GM18873 (cell line): ENCODE data around the gene RBPJ.
"Not testable (repeated sequence)": the region's sequence is repeated elsewhere in the genome, so short reads cannot be mapped to it uniquely, and the experiment has no call there.

Experiments
- ATAC-seq: cut with Tn5 transposase; IDR thresholded peaks from one replicate; pipeline ENCODE4 v1.9.1; 2021; ENCODE audit warnings: mild to moderate bottlenecking, moderate library complexity, moderate number of reproducible peaks; ENCODE audit not compliant: unreplicated experiment, low FRiP score

Gene RBPJ

DNA sequence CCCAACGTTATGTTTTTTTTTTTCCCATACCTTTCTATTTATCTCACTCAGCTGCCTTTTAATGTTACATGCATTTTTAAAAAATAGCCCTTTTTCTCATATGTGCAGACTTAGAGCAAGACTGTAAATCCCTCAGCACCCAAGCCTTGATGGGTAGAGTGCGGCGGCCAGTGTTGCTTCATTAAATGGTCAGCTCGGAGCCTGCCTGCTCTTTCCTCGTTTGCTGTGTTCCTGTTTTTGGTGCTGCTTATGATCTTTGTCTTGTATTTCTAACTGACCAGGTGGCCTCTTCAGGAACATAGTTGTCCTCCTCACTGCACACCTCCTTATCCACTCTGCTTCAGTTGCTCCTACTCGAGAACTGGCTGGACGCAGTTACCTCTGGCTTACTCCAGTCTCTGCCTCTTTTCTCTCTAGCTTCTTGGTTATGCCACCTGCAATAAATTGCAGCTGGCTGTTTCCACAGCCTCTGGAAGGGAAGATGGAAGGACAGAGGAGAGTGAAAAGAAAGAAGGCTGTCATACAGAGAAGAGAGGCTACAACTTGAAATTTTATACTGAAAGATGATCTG, 10.7 kb downstream of the RBPJ start:
- no peak for ATAC-seq

DNA sequence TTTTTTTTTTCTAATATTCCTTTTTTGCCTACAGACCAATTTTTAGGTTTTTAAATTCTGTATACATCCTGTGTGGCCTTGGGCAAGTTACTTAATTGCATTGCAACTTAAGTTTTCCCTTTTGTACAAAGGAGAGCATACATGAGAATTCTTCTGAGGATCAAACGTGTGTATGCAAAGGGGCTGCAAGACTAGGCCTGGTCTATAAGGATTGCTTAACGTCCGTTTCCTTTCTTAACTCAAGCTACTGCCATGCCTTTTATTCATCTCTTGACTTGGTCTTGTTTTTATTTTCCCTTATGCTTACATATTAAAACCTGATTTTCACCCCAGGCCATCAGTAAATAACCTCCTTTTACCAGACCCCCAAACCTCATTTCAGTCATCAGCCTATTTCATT, 13.6 kb downstream of the RBPJ start:
- ATAC-seq = no peak

DNA sequence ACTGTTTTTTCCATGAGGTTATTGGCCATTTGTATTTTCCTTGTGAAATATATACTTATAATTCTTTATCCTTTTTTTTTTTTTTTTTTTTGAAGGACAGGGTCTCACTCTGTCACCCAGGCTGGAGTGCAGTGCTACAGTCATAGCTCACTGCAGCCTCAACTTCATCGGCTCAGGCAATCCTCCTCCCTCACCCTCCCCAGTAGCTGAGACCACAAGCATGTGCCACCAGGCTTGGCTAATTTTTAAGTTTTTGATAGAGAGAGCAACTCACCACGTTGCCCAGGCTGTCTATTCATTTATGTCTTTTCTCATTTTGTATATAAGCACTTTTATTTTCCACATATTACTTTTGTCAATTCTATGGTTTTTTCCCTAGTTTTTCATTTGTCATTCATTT, 16.8 kb downstream of the RBPJ start:
- no peak for ATAC-seq

DNA sequence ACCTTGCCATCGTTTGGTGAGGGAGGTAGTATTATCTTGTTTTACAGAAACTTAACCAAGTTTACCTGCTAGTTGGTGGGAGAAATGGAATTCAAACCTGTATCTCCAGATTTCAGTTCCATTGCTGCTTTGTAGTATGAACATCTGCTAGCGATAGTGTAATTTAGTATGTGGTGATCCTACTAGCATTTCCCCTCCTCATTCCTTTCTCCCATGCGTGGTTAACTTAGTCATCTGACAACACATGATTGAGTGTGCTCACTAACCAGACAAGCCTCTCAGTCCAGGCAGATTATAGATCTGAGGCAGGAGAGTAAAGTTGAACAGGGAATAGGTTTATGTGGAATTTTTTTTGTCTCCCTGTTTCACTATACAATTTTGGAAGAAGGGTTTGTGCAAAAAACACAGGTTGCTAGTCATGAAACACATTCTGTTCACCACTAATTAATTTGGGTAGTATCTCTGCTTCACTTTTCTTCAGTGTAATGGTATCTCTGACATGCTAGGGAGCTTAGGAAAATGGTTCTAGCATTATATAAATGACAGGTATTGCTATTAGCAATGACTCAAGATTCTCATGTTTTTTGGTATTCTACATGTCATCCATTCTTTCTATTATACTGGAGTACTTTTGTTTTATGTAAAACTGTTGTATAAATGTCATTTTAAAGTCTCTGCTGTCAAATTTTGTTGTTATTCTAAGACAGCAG, 21.7 kb downstream of the RBPJ start:
- no peak for ATAC-seq

DNA sequence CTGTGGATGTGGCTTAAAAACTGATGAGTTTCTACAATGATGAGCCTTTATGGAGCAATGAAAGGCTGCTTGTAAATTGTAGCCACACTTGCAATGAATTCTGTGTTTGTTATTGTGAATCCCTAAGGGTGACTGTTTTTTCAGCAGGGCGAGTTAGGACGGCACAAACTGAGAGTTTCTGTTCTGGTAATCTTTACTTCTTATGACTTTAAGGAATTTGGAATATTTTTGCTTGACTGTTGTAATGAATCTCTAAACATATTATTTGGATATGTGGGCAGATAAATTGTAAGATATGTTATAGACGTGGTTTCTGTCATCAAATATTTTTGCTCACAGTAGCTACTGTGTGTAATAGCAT, 22.2 kb downstream of the RBPJ start:
- ATAC-seq = no peak

DNA sequence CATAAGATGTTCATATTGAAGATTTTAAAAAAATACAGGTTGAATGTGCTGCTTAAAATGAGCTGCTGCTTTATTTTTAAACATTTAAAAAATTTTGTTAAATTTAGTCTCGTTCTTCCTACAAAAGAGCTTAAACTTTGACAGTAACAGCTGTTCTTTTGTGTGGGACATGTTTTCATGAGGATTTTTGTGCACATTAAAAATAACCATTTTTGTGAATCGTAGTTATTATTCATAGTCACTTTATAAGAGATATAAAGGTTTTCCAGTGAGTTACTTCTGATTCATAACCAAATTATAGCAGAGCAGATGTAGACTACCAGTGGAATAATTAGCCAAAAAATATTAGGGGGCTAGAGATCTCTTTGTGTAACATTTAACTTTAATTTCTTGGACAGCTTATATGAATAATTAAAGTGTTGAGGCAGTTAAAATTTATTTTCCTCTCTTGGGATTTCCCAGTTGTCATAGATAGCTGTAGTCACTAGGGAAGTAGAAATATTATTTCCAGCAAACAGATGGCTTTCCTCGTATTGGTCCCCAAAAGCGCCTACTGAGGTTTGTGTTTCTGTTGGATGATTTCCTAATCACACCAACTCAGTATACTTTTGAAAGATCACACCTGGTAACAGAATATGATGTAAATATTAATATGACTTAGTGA, 24.2 kb downstream of the RBPJ start:
- no peak for ATAC-seq

DNA sequence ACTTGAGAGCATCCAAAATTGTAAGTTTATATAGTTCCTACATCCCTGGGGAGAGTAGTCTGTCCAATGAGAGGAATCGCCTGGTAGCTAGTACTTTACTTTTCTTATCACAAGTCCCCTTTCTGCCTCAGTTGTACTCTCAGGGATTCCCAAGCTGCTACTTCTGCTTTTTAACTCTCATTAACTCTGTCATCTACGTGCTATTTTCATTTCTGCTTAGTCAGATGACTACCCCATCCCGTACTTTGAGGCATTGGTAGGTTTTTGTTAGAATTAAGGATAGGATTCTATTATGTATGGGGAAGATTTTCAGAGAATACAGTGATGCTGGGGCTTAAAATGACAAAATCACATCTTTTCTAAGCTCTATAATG, 24.7 kb downstream of the RBPJ start:
- no peak for ATAC-seq

DNA sequence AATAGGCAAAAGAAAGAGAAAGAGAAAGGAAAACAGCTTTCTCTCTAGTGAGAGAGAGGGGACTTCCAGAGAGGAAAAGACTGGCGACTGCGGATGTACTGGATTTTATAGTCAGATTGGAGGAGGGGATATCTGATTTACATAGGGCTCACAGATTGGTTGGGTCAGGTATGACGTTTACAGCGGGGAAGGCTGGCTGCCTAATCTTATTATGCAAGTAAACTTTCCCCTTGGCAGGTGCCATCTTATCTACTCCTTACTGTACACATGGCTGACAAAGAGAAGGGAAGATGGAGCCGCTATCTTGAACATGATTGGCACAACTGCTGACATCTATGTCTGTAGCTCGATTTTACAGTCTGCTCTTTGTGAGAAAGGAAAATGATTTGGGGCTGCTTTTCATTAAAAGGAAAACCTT, 25.4 kb downstream of the RBPJ start:
- no peak for ATAC-seq

DNA sequence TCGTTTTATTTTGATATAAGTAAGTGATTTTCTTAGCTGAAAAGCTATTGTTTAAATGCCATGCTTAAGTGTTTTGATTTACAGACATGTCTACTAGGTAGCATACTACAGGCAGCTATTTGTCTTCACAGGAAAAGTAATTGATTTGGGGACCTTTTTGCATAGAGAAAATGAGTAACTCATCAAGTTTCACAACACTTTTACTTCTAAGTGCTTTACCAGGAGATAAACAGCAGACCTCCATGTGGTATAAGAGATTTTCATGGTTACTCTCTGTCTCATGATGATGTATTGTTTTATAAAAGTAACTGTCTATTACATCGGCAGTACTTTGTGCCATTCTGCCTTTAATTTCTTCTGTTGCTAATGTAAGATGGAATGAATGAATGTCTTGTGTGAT, 28.7 kb downstream of the RBPJ start:
- ATAC-seq = no peak

DNA sequence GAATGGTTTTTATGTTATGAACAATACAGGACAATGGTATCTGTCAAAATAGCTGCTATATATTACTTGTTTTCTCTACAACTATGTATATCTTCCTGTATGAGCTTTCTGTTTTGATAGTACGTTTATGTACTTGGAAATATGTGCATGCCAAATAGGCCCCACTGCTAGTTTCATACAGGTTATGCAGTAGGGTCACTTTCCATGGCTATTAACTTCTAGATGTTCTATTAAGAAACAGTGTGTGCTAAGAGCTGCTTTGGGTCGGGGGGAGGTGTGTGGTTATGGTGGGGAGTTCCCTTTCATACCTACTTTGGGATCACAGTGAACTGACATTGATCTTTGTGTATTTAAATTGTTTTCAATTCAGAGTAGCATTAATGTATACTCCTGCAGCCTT, 30.9 kb downstream of the RBPJ start:
- no peak for ATAC-seq

DNA sequence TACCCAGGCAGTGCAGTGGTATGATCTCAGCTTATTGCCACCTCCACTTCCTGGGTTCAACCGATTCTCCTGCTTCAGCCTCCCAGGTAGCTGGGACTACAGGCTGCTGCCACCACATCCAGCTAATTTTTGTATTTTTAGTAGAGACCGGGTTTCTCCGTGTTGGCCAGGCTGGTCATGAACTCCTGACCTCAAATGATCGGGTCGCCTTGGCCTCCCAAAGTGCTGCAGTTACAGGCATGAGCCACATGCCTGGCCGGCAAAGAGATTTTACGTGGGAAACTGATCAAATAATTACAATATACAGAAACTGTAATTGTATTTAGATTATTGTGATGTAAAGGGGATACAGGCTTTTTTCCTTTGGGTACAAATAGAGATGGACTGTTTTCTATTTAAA, 33.7 kb downstream of the RBPJ start:
- no peak for ATAC-seq

DNA sequence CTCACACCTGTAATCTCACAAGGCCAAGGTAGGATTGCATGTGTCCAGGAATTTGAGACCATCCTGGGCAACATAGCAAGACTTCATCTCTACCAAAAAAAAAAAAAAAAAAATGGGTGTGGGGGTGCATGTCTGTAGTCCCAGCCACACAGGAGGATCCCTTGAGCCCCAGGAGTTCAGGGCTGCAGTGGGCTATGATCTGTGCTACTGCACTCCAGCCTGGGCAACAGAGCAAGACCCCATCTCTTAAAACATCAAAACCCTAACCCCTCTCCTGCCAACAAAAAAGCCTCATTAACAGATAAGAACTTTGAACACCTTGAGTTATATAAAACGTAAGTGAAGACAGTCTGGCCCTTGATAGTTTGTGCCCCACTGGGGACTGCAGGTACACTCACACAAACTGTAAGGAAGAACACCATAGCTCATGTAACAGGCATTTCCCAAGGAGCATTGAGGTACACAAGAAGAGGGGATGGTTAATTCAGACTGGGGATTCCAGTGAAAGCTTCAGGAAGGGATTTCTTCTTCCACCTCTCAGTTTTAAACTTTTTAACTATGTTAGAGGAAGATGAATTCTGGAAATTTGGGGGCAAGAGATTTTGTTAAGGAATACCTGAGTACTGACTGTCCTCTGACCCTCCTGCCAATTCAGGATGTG, 34.7 kb downstream of the RBPJ start:
- ATAC-seq = no peak

DNA sequence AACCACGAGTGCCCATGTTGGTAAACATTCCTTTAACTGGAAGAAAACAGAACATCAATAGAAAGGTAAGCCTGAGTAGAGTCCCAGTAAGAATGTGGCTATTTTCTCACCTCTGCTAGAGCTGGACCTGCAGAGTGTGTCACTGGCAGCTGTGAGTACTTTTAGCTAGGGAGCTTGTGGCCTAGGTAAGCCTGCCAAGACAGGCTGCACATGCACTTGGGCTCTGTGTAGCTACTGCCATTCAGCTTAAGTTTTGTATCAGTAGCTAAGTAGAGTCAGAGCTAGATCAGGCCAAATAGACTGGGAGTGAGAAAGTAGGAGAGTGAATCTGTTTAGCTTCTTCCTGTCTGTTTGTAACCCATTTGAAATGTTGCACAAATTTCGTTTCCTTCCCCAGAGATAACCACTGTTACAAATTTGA, 35.3 kb downstream of the RBPJ start:
- no peak for ATAC-seq

DNA sequence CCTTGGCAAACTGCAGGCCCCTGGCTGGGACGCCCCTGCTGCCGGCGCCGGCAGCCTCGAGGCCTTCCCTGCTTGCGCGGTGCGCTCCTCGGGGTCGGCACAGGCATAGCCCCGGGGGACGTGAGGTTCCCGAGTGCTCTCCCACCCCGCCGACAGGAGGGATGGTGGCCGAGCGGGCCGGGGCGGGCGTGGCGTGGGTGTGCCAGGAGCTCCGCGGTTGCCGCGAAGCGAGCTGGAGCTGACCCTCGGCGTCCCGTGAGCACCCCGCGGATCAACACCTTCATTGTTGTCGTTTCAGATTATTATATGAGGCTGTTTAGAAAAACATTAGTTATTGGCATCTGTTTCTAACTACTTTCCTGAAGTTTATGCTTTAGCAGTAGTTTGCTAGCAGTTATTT, 38.7 kb downstream of the RBPJ start:
- not testable (repeated sequence) for ATAC-seq

DNA sequence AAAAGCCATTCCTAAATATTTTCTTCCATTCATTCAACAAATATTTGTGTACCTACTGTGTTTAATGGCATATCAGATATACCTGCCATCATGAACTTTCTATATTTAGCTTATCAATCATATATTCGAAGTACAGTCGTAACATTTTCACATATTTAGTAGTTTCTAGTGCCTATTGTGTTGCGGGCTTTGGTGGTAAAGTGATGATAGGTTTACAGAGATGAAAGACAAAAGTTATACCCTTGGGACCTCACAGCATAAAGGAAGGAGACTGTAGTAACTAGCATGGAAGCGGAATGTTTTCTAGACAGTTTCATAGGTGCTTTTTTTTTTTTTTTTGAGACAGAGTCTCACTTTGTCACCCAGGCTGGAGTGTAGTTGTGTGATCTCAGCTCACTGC, 39.5 kb downstream of the RBPJ start:
- ATAC-seq = no peak

DNA sequence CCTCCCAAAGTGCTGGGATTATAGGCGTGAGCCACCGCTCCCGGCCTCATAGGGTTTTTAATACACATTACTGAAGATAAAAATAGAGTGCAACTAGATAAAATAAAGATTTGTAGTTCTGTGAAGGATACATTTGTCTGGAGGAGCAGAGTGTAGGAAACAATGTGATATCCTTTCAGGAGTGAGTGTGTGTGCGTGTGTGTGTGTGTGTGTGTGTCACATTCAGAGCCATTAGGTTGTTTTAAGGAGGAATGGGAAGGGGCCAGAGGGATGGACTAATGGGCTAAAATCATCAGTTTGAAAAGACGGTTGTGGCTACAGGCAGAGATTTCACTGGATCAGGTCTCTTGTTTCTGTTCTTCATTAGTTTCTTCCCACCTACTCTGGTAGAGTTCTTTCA, 40.0 kb downstream of the RBPJ start:
- ATAC-seq = no peak

DNA sequence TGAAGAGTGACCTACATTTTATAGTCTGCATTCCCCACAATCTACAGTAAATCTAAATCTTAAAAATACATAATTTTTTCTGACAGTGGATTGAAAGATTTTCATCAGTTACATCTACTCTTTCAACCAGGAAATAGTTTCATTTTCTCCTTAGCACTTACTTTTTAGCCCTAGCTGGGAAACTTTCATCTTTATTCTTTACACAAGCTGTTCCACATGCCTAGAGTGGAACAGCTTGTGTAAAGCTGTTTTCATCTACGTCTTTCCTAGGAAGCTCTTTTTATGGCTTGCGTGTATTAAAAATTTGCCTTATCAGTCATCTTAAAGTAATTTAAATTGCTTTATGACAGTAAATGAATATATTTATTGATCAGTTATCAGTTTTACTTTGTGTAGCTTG, 40.5 kb downstream of the RBPJ start:
- ATAC-seq = no peak

DNA sequence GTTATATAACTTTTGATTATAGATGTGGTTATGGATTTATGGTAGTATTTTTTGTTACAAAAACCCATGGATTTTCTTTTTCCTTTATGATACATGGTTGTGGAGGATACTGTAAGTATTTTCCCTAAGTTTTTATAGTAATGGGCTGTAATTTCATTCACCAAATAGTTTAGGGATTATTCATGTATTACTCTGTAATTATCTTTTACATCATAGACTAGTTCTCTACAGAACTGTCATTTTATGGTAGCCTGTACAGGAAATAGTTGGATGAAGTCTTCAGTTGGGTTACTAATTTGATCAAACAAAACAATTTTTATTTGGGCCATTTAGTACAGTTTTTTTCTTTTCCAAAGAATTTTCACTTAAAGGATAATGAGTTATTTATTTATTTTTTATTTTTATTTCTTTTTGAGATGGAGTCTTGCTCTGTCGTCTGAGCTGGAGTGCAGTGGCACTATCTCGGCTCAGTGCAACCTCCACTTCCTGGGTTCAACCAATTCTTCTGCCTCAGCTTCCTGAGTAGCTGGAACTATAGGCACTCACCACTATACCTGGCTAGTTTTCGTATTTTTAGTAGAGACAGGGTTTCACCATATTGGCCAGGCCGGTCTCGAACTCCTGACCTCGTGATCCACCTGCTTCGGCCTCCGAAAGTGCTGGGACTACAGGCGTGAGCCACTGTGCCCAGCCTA, 42.1 kb downstream of the RBPJ start:
- no peak for ATAC-seq

DNA sequence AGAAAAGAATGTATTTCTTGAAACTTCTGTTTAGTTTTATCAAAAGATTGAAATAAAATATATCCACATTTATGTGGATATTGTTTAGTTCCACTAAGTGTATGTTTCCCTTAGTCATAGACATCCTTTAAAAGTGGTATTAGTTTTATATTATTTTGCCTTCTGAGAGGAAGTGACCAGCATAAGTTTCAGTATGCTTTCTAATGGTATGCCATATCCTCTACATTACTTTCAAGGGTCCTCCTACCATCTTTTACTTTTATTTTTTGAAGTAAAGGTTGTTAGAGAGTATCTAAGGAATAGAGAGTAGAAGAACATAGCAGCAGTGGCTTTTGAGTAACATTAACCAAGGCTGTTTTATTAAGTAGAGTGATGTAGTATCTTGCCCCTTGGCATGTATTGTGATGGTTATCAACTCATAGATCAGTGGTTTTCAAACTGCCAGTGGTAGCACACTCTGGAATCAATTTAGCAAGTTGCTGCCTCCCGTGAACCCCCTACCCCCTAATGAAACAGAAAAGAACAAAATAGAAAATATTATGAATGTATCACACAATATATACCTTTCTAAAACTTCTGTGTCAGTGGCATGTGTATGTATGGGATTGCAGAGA, 44.8 kb downstream of the RBPJ start:
- no peak for ATAC-seq

DNA sequence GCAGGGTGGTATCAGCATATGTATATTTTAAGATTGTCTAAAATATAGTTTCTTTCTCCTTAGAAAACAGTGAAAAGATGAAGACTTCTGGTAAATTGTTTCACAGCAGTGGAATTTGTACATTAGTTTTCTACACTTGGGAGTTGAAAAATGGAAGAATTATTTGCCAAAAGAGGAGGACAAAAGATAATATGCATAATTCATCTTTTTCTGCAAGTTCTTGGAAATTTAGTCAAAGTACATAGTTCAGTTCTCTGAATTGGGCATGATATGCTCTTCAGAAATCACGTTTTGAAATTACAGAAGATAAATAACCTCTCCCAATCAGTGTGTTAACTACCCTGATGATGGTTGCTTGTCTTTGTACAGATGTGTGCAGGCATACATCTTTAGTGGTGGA, 47.0 kb downstream of the RBPJ start:
- ATAC-seq = no peak

DNA sequence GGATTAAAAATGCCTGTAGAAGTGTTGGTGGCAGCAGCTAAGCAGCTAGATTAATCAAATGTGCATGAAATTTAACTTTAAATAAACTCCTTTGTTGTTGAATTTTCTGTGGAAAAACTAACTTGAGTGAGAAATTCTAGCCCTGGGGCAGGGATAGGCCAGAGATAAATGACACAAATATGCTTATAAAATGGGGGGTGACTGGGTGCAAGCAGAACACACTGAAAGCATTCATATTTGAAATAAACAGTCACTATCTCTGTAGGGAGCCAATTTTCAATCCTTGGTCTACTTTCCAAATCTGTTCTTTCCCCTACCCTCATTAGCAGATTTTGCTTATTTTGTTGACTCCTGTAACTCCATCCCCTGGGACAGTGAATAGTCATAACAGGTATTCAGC, 47.9 kb downstream of the RBPJ start:
- ATAC-seq = no peak
